ENCODE data around the gene ZNF418.
"Not testable (repeated sequence)": the region's sequence is repeated elsewhere in the genome, so short reads cannot be mapped to it uniquely, and the experiment has no call there.

The ZNF418 gene

DNA sequence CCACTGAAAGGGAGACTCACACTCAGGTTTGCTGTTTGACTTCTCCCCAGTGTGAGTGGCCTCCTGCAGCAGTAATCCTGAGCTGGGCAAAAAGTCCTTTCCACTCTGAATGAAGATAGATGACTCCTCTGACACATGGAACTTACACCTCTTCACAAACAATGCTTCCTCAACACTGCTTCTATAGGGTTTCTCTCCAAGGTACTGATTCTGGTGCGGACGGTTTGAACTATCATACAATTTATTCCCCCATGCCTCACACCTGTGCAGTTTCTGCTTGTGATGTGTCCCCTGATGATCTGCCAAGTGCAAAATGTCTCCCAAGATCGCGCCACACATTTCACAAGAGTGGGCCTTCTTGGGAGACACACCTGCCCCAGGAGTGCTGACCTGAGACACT is 7.6 kb downstream of the ZNF418 start:
- Histone ChIP-seq H3K4me3 (no peak overlapping the region), H3K27ac (no peak overlapping the region)
- TF ChIP-seq, protein P1, sequence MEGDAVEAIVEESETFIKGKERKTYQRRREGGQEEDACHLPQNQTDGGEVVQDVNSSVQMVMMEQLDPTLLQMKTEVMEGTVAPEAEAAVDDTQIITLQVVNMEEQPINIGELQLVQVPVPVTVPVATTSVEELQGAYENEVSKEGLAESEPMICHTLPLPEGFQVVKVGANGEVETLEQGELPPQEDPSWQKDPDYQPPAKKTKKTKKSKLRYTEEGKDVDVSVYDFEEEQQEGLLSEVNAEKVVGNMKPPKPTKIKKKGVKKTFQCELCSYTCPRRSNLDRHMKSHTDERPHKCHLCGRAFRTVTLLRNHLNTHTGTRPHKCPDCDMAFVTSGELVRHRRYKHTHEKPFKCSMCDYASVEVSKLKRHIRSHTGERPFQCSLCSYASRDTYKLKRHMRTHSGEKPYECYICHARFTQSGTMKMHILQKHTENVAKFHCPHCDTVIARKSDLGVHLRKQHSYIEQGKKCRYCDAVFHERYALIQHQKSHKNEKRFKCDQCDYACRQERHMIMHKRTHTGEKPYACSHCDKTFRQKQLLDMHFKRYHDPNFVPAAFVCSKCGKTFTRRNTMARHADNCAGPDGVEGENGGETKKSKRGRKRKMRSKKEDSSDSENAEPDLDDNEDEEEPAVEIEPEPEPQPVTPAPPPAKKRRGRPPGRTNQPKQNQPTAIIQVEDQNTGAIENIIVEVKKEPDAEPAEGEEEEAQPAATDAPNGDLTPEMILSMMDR (IDR thresholded peaks at IDR 0.05) = no peak
- no peak for DNase-seq (ENCODE audit: low spot score)

DNA sequence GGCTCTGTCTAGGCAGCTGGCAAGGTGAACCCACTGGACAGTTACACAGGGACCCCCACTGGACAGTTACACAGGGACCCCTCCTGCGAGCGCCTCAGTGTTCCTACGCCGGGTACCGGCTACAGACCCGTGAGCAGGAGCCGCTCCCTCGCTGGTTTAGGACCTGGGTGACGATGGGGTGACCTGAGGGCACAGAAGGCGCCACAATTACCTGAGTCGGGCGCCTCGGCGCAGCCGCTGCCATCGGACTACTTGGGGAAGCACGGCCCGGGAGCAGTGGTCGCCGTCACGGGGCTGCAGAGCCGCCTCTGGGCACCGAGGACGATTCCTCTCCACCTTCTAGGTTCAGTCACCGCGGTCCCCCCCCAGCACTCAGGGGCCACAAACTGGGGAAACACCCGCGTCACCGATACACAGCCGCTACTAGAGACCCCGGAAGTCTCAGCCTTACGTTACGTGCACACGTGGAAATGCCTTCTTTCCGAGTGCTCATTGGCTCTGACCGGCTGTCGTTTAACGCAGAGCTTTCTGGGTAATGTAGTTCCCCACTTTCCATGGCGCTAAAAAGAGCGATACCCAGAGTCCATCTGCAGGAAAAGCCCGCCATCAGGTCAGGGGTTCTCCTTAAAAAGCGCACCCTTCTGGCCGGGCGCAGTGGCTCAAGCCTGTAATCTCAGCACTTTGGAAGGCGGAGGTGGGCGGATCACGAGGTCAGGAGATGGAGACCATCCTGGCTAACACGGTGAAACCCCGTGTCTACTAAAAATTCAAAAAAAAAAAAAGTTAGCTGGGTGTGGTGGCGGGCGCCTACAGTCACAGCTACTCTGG is 18.8 kb downstream of the ZNF418 start, which contains the start of gene ZNF417:
ZNF417 (minus strand) TSS at position 425 of the 828 bp plus-strand sequence; CDS start at position 244, 181 bp downstream.
- Histone ChIP-seq H3K27ac (peak within 1 kb of the TSS; percentile 58 to 88), H3K4me3 (peak within 1 kb of the TSS; percentile 95)
- peak; percentile 88 for DNase-seq (ENCODE audit: low spot score)

DNA sequence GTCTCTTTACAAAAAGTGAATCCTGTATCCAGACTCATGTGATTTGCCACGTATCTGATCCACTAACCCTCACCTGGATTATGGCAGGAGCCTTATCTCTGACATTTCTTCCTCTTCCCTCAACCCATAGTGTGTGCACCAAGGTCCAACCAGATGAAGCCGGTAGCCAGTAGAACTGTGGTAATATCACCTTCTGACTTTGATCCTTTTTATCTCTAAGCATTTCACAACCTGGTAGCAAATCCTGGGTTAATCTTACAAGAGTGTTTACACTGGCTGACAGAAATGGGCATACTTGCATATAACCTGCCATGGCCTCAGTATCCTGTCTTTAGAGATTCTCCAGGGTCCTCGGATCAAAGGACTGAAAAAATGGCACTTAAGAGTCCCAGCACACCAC is 20.7 kb downstream of the ZNF418 start:
- Histone ChIP-seq H3K27ac (no peak overlapping the region), H3K4me3 (peak overlapping the region; percentile 95)
- TF ChIP-seq, protein P1 (IDR thresholded peaks at IDR 0.05) = no peak
- no peak for DNase-seq (ENCODE audit: low spot score)

DNA sequence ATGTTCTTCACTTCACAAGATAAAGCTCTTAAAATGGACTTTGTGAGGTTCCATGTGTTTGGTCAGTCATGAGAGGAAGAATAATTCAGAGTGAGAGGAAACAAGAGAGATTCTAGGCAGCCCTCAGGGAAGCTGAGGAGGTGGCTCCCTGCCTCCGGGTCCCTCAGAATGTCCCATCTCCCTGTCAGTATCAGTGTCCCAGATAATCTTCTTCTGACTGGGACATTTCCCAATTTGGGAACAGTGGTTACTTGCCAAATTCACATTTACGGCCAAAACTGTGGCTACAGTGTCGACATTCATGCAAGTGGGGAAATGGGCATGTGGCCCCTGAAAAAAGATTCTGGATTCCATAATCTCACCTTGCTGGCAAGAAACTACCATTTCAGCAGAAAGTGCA is 27.8 kb downstream of the ZNF418 start:
- DNase-seq (ENCODE audit: low spot score) = no peak
- Histone ChIP-seq H3K27ac (no peak overlapping the region), H3K4me3 (no peak overlapping the region)
- TF ChIP-seq, protein P1 (IDR thresholded peaks at IDR 0.05) = no peak

DNA sequence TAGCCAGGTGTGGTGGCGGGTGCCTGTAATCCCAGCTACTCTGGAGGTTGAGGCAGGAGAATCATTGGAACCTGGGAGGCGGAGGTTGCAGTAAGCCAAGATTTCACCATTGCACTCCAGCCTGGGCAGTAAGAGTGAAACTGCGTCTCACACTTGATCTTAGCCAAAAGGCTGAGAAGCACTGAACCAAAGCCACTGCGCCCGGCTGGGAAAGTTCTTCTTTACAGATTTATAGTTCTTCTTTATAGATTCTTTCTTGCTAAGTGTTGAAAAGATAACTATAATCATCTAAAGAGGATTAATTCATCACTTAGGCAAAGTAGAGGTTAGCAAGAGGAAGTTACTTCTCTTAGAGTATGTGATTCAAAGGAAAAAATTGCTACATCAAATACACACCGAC is 29.9 kb downstream of the ZNF418 start:
- H3K4me3 ChIP-seq = no peak overlapping the region
- TF ChIP-seq, protein P1 (IDR thresholded peaks at IDR 0.05) = no peak
- no peak for DNase-seq (ENCODE audit: low spot score)
- no peak overlapping the region for H3K27ac ChIP-seq

DNA sequence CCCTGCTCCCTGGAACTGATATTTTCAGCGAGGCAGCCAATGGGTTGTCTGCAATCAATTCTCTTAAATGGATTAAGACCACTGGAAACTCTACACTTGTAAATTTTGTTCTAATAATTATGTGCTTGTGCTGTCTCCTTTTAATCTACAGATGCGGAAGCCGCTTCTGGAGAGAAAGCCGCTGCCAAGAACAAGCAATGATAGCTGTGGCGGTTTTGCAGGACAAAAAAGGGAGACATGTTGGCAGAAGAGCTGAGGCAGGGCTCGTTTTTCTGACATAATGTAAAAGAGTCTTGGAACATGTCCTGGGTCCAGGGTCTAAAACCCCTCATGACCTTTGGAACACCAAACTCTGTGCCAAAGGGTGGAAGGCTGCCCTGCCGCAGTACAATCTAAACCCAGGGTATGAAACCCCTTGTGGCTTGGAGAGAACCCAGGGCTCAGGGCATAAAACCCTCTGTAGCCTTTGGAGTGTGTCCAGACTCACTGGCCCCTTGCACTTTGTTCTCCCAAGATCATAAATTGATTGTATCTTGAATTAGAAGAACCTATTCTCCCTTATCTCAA is 31.5 kb downstream of the ZNF418 start:
- H3K27ac ChIP-seq = no peak overlapping the region
- DNase-seq (ENCODE audit: low spot score) = no peak
- TF ChIP-seq, protein P1 (IDR thresholded peaks at IDR 0.05) = no peak
- no peak overlapping the region for H3K4me3 ChIP-seq

DNA sequence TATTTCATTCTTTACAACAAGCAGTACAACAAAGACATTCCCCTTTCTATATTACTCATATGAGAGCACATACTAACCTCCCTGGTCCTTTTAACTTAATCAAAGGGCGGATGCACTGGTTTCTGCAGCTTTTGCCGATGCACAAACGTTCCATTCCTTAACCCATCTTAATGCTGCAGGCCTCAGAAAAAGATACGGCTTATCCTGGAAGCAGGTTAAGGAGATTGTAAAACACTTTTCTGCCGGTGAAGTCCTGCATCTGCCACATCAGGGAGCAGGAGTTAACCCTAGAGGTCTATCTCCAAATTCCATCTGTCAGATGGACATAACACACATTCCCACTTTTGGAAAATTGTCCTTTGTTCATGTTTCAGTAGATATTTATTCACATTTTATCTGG is 34.9 kb downstream of the ZNF418 start:
- Histone ChIP-seq H3K27ac (no peak overlapping the region), H3K4me3 (no peak overlapping the region)
- DNase-seq (ENCODE audit: low spot score) = no peak
- TF ChIP-seq, protein P1 (IDR thresholded peaks at IDR 0.05) = no peak

DNA sequence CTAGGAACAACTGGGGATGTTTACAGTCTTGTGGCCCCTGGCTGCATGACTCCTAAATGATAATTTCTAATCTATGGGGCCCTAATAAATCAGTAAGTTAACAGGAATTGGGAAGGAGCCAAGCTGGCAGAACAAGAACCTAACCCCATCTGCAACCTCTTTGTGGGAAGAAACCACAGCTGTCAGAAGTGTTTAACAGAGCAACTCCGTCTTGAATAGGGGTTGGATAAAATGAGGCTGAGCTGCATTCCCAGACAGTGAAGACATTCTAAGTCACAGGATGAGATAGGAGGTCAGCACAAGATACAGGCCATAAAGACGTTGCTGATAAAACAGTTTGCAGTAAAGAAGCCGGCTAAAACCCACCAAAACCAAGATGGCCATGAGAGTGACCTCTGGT is 44.5 kb downstream of the ZNF418 start:
- DNase-seq (ENCODE audit: low spot score); H3K27ac ChIP-seq; H3K4me3 ChIP-seq: not testable (repeated sequence)

Measured in coronary artery (tissue), 2 donors.